Heart right ventricle (tissue), 16 donors: Measurements from ENCODE around the gene ACVR1. TPM values are rescaled to one million over a fixed set of nuclear protein-coding genes. Genes with fewer than 3 reads are reported as not detected.

Experiments used
- ATAC-seq, 8 donors: fragments of 200-7000 bp; cut with Tn5 transposase; one replicate each; pipeline ENCODE4 v1.9.1; 2020; ENCODE audit warnings: mild to moderate bottlenecking in 8 of 8, moderate library complexity in 8 of 8, moderate number of reproducible peaks in 1 of 8
- DNase-seq, 2 donors: peaks; one replicate each; pipeline ENCODE4 v3.0.0-alpha.2; 2020
- H3K27ac ChIP-seq, 10 donors: fragments of 200-600 bp; sonication (generic) in 2 of 10; one replicate each; pipeline versions ENCODE4 v1.5.0 to v1.8.0; 2020 to 2022; ENCODE audit warnings: mild to moderate bottlenecking in 3 of 10
- H3K27me3 ChIP-seq, 7 donors: fragments of 200-600 bp; one replicate each; pipeline ENCODE4 v1.8.0; 2021 to 2022; ENCODE audit warnings: mild to moderate bottlenecking in 2 of 7
- H3K36me3 ChIP-seq, 9 donors: fragments of 200-600 bp; sonication (generic) in 1 of 9; one replicate each; pipeline versions ENCODE4 v1.5.0 to v1.8.0; 2020 to 2022; ENCODE audit warnings: mild to moderate bottlenecking in 2 of 9
- H3K4me1 ChIP-seq, 9 donors: fragments of 200-600 bp; sonication (generic) in 1 of 9; one replicate each; pipeline versions ENCODE4 v1.5.0 to v1.8.0; 2020 to 2022; ENCODE audit warnings: mild to moderate bottlenecking in 4 of 9
- H3K4me3 ChIP-seq, 10 donors: fragments of 200-600 bp; sonication (generic) in 2 of 10; one replicate each; pipeline versions ENCODE4 v1.5.0 to v1.8.0; 2020 to 2022; ENCODE audit warnings: mild to moderate bottlenecking in 7 of 10, moderate library complexity in 2 of 10
- H3K9me3 ChIP-seq, 11 donors: fragments of 200-600 bp in 10 of 11; sonication (generic) in 2 of 11; one replicate each; pipeline versions ENCODE4 v1.5.0 to v1.8.0; 2013 to 2022; ENCODE audit warnings: mild to moderate bottlenecking in 2 of 11, control low read depth in 1 of 11, moderate library complexity in 1 of 11
- WGBS, 2 donors: extraction: QIAGEN DNeasy Blood & Tissue Kit; methylation state at CpG; one replicate each; pipeline ENCODE4 v1.1.7; 2013; ENCODE audit warnings: inconsistent platforms in 1 of 2; 5-methylcytosine and 5-hydroxymethylcytosine counted together
- intact Hi-C, 10 donors: fragments of 100-400 bp; cut with DNase I; formaldehyde crosslinking; loops; one replicate each; pipeline versions ENCODE4 v1.11.1 to v1.14.2; 2022
- polyA plus RNA-seq, 2 donors: library from polyadenylated mRNA; stranded (reverse); fragments of 200-250 nt; gene quantifications; one replicate each; pipeline ENCODE4 v1.2.3, GENCODE V29; 2013
- total RNA-seq, 10 donors: library from RNA; stranded (reverse); fragmentation: NEBNext Ultra II Directional in 3 of 10; extraction: Animal tissue kit (Norgen Biotek cat#: 25700) in 3 of 10; gene quantifications; one replicate each; pipeline versions ENCODE4 v1.2.1 to v1.2.4, GENCODE V29; 2021 to 2023
- TF ChIP-seq, protein P1 (sequence below), 9 donors: fragments of 200-600 bp; sonication (generic) in 2 of 9; IDR thresholded peaks; one replicate each; pipeline versions ENCODE4 v1.5.0 to v1.8.0; 2021 to 2022; ENCODE audit warnings: antibody characterized with exemption in 9 of 9, mild to moderate bottlenecking in 5 of 9, moderate library complexity in 1 of 9
- donor health status: Arrhythmogenic right ventricular cardiomyopathy.
- donor health status: ischemic (EF 13 %, LVEDD 7.1; RV severe dilation, severe dysfunction).
- donor health status: healthy with polysubstance abuse.
- donor health status: DM: no; HTN: yes; CAD: no.
- donor health status: DM: no; HTN: no; CAD: no.
- donor health status: ischemic (EF 25% LVEDD 6.9; RV normal size, moderate dysfunction).
- donor health status: ischemic (EF 25% LVEDD 5.7; RV mildly dilated, moderate dysfunction).
- donor health status: healthy.
- donor health status: DM: yes; HTN: yes; CAD: no.
- donor health status: Ischemic cardiomyopathy.
- donor health status: ischemic (EF 35%, LVEDD 5.7; RV mildly dilated, moderate dysfunction).
- donor health status: nonischemic (EF 11% LVEDD 7.7; RV severe dilation, severe dysfunction).
- donor health status: DM: yes; HTN: yes; CAD: no.
- donor health status: PGD.
- donor health status: ischemic (EF 29% LVEDD 5.4; RV normal size, mild dysfunction).
- donor health status: nonischemic (EF 23%, LVEDD 6.1; RV moderate dilation, normal function).

Gene ACVR1
- total and polyA plus RNA-seq, 12 donors, result 4.2 to 32.7 (median 22.2) TPM

- 33 to 48% methylated on average over 5 of the region's 5 CpGs for WGBS, 2 donors
- peak in 6 of 8 donors; percentile 25 to 53 (median 32) for ATAC-seq
Measured at GRCh38 chr2:157839162-157839801, 36.8 kb downstream of the ACVR1 start.

GRCh38 chr2:157838442-157839161, 37.5 kb downstream of the ACVR1 start:
- no peaks in the 10 kb centered on the region for H3K9me3 ChIP-seq
- intact Hi-C loops, result loop anchor here in 4 of 10 donors (2.0 to 5.0 kb wide), 5 partner anchors 34 to 51 kb away; partner anchors contain the start of gene ACVR1 (in 2 of the 4)
- H3K36me3 ChIP-seq, result no peaks in the 10 kb centered on the region
- 19 to 31% methylated on average over 4 of the region's 4 CpGs for WGBS, 2 donors
- peak overlapping the region; percentile 42 to 95 (median 81) for H3K27ac ChIP-seq
- DNase-seq, result peak; percentile 25 to 54
- ATAC-seq, result peak; percentile 67 to 87 (median 78)
- H3K27me3 ChIP-seq, result no peaks in the 10 kb centered on the region
- peak overlapping the region in 8 of 10 donors; percentile 1 to 49 (median 42) for H3K4me3 ChIP-seq
- TF ChIP-seq, protein P1, sequence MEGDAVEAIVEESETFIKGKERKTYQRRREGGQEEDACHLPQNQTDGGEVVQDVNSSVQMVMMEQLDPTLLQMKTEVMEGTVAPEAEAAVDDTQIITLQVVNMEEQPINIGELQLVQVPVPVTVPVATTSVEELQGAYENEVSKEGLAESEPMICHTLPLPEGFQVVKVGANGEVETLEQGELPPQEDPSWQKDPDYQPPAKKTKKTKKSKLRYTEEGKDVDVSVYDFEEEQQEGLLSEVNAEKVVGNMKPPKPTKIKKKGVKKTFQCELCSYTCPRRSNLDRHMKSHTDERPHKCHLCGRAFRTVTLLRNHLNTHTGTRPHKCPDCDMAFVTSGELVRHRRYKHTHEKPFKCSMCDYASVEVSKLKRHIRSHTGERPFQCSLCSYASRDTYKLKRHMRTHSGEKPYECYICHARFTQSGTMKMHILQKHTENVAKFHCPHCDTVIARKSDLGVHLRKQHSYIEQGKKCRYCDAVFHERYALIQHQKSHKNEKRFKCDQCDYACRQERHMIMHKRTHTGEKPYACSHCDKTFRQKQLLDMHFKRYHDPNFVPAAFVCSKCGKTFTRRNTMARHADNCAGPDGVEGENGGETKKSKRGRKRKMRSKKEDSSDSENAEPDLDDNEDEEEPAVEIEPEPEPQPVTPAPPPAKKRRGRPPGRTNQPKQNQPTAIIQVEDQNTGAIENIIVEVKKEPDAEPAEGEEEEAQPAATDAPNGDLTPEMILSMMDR (IDR thresholded peaks at IDR 0.05), result no peak
- H3K4me1 ChIP-seq, result peaks cover 13 to 84% (median 74%) of the 10 kb centered on the region in 9 donors

More at GRCh38 chr2:157839162-157839801, 36.8 kb downstream of the ACVR1 start:
- Histone ChIP-seq H3K9me3 (no peaks in the 10 kb centered on the region), H3K27me3 (no peaks in the 10 kb centered on the region), H3K27ac (peak overlapping the region in 9 of 10 donors; percentile 46 to 95 (median 82)), H3K4me3 (no peak overlapping the region), H3K36me3 (no peaks in the 10 kb centered on the region), H3K4me1 (peaks cover 17 to 91% (median 78%) of the 10 kb centered on the region in 9 donors)
- no peak for DNase-seq
- intact Hi-C loops, result loop anchor here in 4 of 10 donors (2.0 to 5.0 kb wide), 5 partner anchors 33 to 52 kb away; partner anchors contain the start of gene ACVR1 (in 2 of the 4)
- TF ChIP-seq, protein P1 (IDR thresholded peaks at IDR 0.05), result no peak

GRCh38 chr2:157837851-157838441, 38.2 kb downstream of the ACVR1 start:
- peak; percentile 12 to 58 (median 36) for ATAC-seq
- no peaks in the 10 kb centered on the region for H3K27me3 ChIP-seq
- no peaks in the 10 kb centered on the region for H3K9me3 ChIP-seq
- H3K4me3 ChIP-seq, result peak overlapping the region in 8 of 10 donors; percentile 1 to 49 (median 42)
- intact Hi-C loops, result loop anchor here in 4 of 10 donors (2.0 to 5.0 kb wide), 5 partner anchors 34 to 51 kb away; partner anchors contain the start of gene ACVR1 (in 2 of the 4)
- TF ChIP-seq, protein P1 (IDR thresholded peaks at IDR 0.05), result no peak
- WGBS, 2 donors, result 7 to 12% methylated on average over 13 of the region's 13 CpGs
- H3K36me3 ChIP-seq, result no peaks in the 10 kb centered on the region
- peak; percentile 27 to 44 for DNase-seq
- peak overlapping the region; percentile 36 to 95 (median 81) for H3K27ac ChIP-seq
- peaks cover 13 to 80% (median 70%) of the 10 kb centered on the region in 9 donors for H3K4me1 ChIP-seq

DNA sequence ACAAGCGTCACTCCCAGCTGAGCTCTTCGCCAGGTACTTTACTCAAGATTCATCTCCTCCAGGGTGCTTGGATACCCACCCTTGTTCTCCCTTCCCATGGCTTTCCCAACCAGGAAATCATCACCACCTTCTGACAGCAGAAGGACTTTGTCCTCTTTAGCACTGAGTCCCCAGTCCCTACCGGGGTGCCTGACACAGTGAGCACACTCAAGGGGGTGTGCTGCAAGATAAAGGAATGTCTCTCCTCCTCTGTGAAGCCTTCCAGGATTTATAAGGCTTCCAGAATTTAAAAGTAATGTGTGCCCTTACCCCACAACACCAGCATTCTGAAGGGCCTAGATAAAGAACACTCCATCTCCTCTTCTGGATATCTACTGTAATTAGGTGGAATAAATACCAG, 39.6 kb downstream of the ACVR1 start:
- no peaks in the 10 kb centered on the region for H3K27me3 ChIP-seq
- DNase-seq (no peak), ATAC-seq (no peak)
- TF ChIP-seq, protein P1 (IDR thresholded peaks at IDR 0.05), result no peak
- 74 to 83% methylated on average over 3 of the region's 3 CpGs for WGBS, 2 donors
- no peaks in the 10 kb centered on the region for H3K9me3 ChIP-seq
- intact Hi-C loops, result loop anchor here in 4 of 10 donors (5.0 kb wide), 4 partner anchors 36 to 49 kb away; partner anchors contain the start of gene ACVR1 (in 2 of the 4)
- H3K4me3 ChIP-seq, result no peak overlapping the region
- peak overlapping the region in 1 of 10 donors; percentile 95 for H3K27ac ChIP-seq
- H3K4me1 ChIP-seq, result peaks cover 13 to 78% (median 63%) of the 10 kb centered on the region in 9 donors
- no peaks in the 10 kb centered on the region for H3K36me3 ChIP-seq
